ENCODE data around the gene MAGEF1.

The MAGEF1 gene

GRCh38 chr3:184694133-184694665 lies 17.7 kb downstream of the MAGEF1 start:
- TF ChIP-seq ZNF274 (IDR thresholded peaks at IDR 0.05; ENCODE audit: low read depth, low read length): no peak
- H3K4me3 ChIP-seq (ENCODE audit: low read length): no peak overlapping the region

DNA sequence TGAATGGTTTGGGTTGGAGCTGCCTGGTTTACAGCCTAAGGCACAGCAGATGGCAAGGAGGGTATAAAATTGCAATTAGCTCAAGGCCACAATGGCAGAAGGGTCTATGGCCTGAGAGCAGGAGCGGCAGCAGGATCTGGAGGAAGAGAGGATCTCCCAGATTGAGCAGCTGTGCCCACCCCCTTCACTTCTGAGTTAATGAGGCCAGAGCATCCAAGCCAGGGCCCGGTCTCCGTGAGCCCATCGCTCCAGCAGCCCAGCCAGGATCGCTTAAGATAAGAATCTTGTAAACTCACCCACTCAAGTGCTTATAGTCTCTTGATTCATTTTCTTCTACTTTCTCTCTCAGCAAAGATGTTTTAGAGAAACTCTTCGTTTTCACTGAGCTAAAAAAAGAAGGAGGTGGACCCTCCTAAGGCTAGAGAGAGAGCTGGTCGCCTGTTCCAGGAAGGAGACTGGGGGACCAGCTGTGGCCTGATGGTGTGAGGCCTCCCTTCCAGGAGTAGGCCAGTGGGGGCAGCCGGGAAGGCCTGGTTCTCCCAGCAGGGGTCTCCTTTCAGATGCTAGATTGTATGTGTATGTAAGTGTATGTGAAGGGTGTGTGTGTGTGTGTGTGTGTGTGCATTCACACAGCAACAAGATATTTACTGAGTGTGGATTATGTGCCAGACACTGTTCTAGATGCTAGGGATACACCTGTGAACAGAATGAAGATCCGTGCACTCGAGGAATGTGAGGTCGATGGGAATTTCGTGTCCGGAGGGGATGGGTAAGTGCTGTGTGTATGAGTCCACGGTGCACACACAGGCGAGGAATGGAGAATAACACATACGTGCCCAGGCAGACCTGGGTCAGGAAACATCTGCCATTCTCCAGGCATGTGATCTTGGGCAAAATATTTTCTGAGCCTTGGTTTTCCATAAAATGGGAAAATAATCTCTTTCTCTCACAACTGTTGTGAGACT lies 18.6 kb downstream of the MAGEF1 start:
- no peak for TF ChIP-seq ZNF274 (IDR thresholded peaks at IDR 0.05; ENCODE audit: low read depth, low read length)
- no peak overlapping the region for H3K4me3 ChIP-seq (ENCODE audit: low read length)

GRCh38 chr3:184691397-184692231 lies 20.2 kb downstream of the MAGEF1 start:
- TF ChIP-seq ZNF274 (IDR thresholded peaks at IDR 0.05; ENCODE audit: low read depth, low read length): no peak
- no peak overlapping the region for H3K4me3 ChIP-seq (ENCODE audit: low read length)

GRCh38 chr3:184690192-184690883 lies 21.5 kb downstream of the MAGEF1 start:
- no peak for TF ChIP-seq ZNF274 (IDR thresholded peaks at IDR 0.05; ENCODE audit: low read depth, low read length)
- no peak overlapping the region for H3K4me3 ChIP-seq (ENCODE audit: low read length)

- no peak for TF ChIP-seq ZNF274 (IDR thresholded peaks at IDR 0.05; ENCODE audit: low read depth, low read length)
- H3K4me3 ChIP-seq (ENCODE audit: low read length): no peak overlapping the region
Observed at GRCh38 chr3:184688882-184689271, 23.0 kb downstream of the MAGEF1 start.

- no peak overlapping the region for H3K4me3 ChIP-seq (ENCODE audit: low read length)
Observed at GRCh38 chr3:184688251-184688881, 23.5 kb downstream of the MAGEF1 start.

DNA sequence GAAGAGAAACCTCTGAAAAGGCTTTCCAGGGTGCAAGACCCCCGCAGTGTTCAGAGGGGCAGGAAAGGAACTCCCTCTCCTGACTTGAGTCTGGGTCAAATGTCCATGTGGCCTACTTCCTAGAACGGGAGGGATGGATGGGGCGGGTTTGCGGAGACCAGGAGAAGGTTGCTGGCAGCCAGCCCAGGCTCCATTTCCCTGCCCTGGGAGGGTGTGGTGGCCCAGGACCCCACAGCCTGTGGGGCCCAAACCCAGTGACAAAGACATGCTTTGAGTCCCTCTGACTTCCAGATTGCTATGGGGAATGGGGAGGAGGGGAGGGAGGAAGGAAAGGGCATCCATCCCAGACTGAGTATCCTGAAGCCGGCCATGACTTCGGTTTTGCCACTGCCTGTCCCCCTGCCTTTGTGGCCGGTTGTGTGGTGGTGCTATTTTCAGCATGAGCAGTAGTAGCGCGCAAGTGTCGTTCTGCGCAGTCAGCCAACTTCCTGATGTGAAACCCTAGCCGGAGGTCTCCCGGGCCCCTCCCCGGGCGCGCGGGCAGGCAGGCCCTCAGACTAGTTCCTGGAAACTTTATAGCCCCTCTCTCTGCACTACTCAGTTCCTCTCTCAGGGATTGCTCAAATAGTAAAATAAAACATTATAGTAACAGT lies 24.4 kb downstream of the MAGEF1 start:
- H3K4me3 ChIP-seq (ENCODE audit: low read length): no peak overlapping the region
- TF ChIP-seq ZNF274 (IDR thresholded peaks at IDR 0.05; ENCODE audit: low read depth, low read length): no peak

More at GRCh38 chr3:184688251-184688881, 23.5 kb downstream of the MAGEF1 start:
- no peak for TF ChIP-seq ZNF274 (IDR thresholded peaks at IDR 0.05; ENCODE audit: low read depth, low read length)

DNA sequence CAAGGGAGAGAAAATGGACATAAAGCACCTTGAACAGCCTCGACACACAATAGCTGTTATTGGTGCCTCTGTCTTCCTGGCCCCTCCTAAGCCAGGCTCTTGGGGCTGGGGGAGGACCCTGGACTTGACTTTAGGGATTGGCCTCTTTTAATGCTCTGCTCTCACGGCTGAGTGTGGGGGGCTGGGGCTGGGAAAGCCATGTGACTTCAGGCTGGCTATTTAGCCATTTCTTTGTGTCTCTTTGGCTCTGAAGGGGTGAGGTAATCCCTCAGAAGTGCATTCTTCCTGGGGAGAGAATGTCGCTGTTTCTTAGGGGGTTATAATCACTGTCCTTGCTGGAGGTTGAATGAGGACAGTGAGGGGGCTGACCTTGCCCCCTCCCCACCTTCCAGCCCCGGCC lies 26.2 kb downstream of the MAGEF1 start:
- TF ChIP-seq ZNF274 (IDR thresholded peaks at IDR 0.05; ENCODE audit: low read depth, low read length): no peak
- H3K4me3 ChIP-seq (ENCODE audit: low read length): no peak overlapping the region

DNA sequence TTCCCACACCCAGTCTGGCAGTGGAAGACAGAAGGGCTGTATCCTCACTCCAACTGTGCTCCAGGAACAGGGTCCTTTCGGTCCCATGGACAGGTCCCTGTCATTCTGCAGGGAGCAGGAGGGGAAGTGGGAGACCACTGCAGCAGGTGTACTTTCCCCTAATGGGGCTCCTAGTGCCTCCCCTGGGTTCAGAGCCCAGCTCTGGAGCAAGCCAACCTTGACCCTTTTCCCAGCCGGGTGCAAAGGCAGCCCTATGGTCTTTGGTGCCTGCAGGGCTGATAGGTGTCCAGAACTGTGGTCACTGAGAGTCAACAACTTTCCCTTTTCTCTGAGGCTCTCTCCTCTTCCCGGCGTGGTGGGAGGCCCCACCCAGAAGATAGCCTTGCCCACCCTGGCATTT lies 26.8 kb downstream of the MAGEF1 start:
- no peak for TF ChIP-seq ZNF274 (IDR thresholded peaks at IDR 0.05; ENCODE audit: low read depth, low read length)
- no peak overlapping the region for H3K4me3 ChIP-seq (ENCODE audit: low read length)

- TF ChIP-seq ZNF274 (IDR thresholded peaks at IDR 0.05; ENCODE audit: low read depth, low read length): no peak
- no peak overlapping the region for H3K4me3 ChIP-seq (ENCODE audit: low read length)
Observed at GRCh38 chr3:184683900-184684560, 27.8 kb downstream of the MAGEF1 start.

- H3K4me3 ChIP-seq (ENCODE audit: low read length): no peak overlapping the region
- TF ChIP-seq ZNF274 (IDR thresholded peaks at IDR 0.05; ENCODE audit: low read depth, low read length): no peak
Observed at GRCh38 chr3:184683234-184683633, 28.6 kb downstream of the MAGEF1 start.

- no peak for TF ChIP-seq ZNF274 (IDR thresholded peaks at IDR 0.05; ENCODE audit: low read depth, low read length)
- H3K4me3 ChIP-seq (ENCODE audit: low read length): no peak overlapping the region
Observed at GRCh38 chr3:184682671-184683070, 29.2 kb downstream of the MAGEF1 start.
